Liver (tissue), 9 donors: Measurements from ENCODE around the gene UGT2A2. TPM values are rescaled to one million over a fixed set of nuclear protein-coding genes. Genes with fewer than 3 reads are reported as not detected.
A peak's percentile ranks its signal among the peaks of the same experiment; 100 is the strongest.

ENCODE experiments used
- DNase-seq: peaks from one replicate; pipeline ENCODE4 v3.0.0-alpha.2; 2017; ENCODE audit warnings: low spot score
- H3K27ac ChIP-seq, 2 donors: one replicate each; pipeline ENCODE4 v1.7.0; 2013; ENCODE audit warnings: inconsistent platforms in 2 of 2, low read length in 2 of 2, control low read depth in 1 of 2, low read depth in 1 of 2, mild to moderate bottlenecking in 1 of 2
- H3K27me3 ChIP-seq, 4 donors: one replicate each; pipeline versions ENCODE4 v1.6.1 to v1.7.0; 2013; ENCODE audit warnings: low read length in 3 of 4, inconsistent platforms in 1 of 4, mild to moderate bottlenecking in 1 of 4, moderate library complexity in 1 of 4; ENCODE audit not compliant: control insufficient read depth in 4 of 4, insufficient read depth in 4 of 4
- H3K36me3 ChIP-seq, 4 donors: one replicate each; pipeline versions ENCODE4 v1.6.1 to v1.7.0; 2013; ENCODE audit warnings: low read length in 3 of 4, mild to moderate bottlenecking in 3 of 4, low read depth in 1 of 4, moderate library complexity in 1 of 4; ENCODE audit not compliant: control insufficient read depth in 4 of 4, insufficient read depth in 3 of 4
- H3K4me1 ChIP-seq, 4 donors: one replicate each; pipeline versions ENCODE4 v1.6.1 to v1.7.0; 2013; ENCODE audit warnings: low read length in 3 of 4, mild to moderate bottlenecking in 3 of 4, moderate library complexity in 1 of 4; ENCODE audit not compliant: control insufficient read depth in 4 of 4, insufficient read depth in 4 of 4
- H3K4me3 ChIP-seq, 3 donors: one replicate each; pipeline versions ENCODE4 v1.6.1 to v1.7.0; 2013; ENCODE audit warnings: low read length in 3 of 3, control low read depth in 1 of 3, low read depth in 1 of 3, mild to moderate bottlenecking in 1 of 3
- H3K9ac ChIP-seq, 2 donors: one replicate each; pipeline ENCODE4 v1.7.0; 2013; ENCODE audit warnings: low read length in 2 of 2, mild to moderate bottlenecking in 2 of 2, moderate library complexity in 2 of 2, control low read depth in 1 of 2, low read depth in 1 of 2
- H3K9me3 ChIP-seq, 4 donors: one replicate each; pipeline versions ENCODE4 v1.6.1 to v1.7.0; 2013; ENCODE audit warnings: low read length in 3 of 4; ENCODE audit not compliant: control insufficient read depth in 4 of 4
- EGR1 ChIP-seq, 2 donors: IDR thresholded peaks; 2 replicates each; pipeline ENCODE4 v1.6.1; 2016 to 2018; ENCODE audit warnings: antibody characterized with exemption in 2 of 2, low read depth in 2 of 2
- FOXA1 ChIP-seq: IDR thresholded peaks from 2 replicates; pipeline ENCODE4 v1.6.1; 2016; ENCODE audit warnings: antibody characterized with exemption
- FOXA2 ChIP-seq: IDR thresholded peaks from 2 replicates; pipeline ENCODE4 v1.6.1; 2016; ENCODE audit warnings: antibody characterized with exemption
- GABPA ChIP-seq, 2 donors: IDR thresholded peaks in 1 of 2; conservative IDR thresholded peaks in 1 of 2; 2 replicates each; pipeline ENCODE4 v1.6.1; 2016; ENCODE audit warnings: antibody characterized with exemption in 2 of 2, mild to moderate bottlenecking in 1 of 2, moderate library complexity in 1 of 2
- HNF4A ChIP-seq, 2 donors: conservative IDR thresholded peaks; 2 replicates each; pipeline ENCODE4 v1.6.1; 2016; ENCODE audit warnings: antibody characterized with exemption in 2 of 2, mild to moderate bottlenecking in 2 of 2
- HNF4G ChIP-seq: IDR thresholded peaks from 2 replicates; pipeline ENCODE4 v1.6.1; 2016; ENCODE audit warnings: antibody characterized with exemption
- JUND ChIP-seq, 2 donors: IDR thresholded peaks; 2 replicates each; pipeline ENCODE4 v1.6.1; 2016; ENCODE audit warnings: antibody characterized with exemption in 2 of 2
- NR2F2 ChIP-seq: IDR thresholded peaks from 2 replicates; pipeline ENCODE4 v1.6.1; 2016; ENCODE audit warnings: antibody characterized with exemption
- RAD21 ChIP-seq, 2 donors: IDR thresholded peaks; 2 replicates each; pipeline ENCODE4 v1.6.1; 2016; ENCODE audit warnings: antibody characterized with exemption in 2 of 2, mild to moderate bottlenecking in 2 of 2
- RXRA ChIP-seq, 2 donors: IDR thresholded peaks; 2 replicates each; pipeline ENCODE4 v1.6.1; 2017 to 2018; ENCODE audit warnings: antibody characterized with exemption in 2 of 2, mild to moderate bottlenecking in 1 of 2
- SP1 ChIP-seq: IDR thresholded peaks from 2 replicates; pipeline ENCODE4 v1.6.1; 2018; ENCODE audit warnings: antibody characterized with exemption, mild to moderate bottlenecking
- TAF1 ChIP-seq: conservative IDR thresholded peaks from 2 replicates; pipeline ENCODE4 v1.6.1; 2016; ENCODE audit warnings: antibody characterized with exemption, mild to moderate bottlenecking
- YY1 ChIP-seq: IDR thresholded peaks from 2 replicates; pipeline ENCODE4 v1.6.1; 2016; ENCODE audit warnings: antibody characterized with exemption, mild to moderate bottlenecking
- WGBS: extraction: QIAGEN DNeasy Blood & Tissue Kit; methylation state at CpG from one replicate; pipeline ENCODE4 v1.1.7; 2013; 5-methylcytosine and 5-hydroxymethylcytosine counted together
- polyA plus RNA-seq, 2 donors: library from polyadenylated mRNA; stranded (reverse) in 1 of 2; unstranded in 1 of 2; fragments of 200-250 nt in 1 of 2; fragments of >200 nt in 1 of 2; fragmentation: Nextera tagmentation in 1 of 2; extraction: Ambion mirVana in 1 of 2; gene quantifications; one replicate each; pipeline versions ENCODE4 v1.2.1 to v1.2.3, GENCODE V29; 2013 to 2015
- total RNA-seq, 2 donors: library from RNA; depleted of rRNA; stranded (reverse); fragments of >200 nt; gene quantifications; one replicate each; pipeline ENCODE4 v1.2.3, GENCODE V29; 2014
- TF ChIP-seq, protein P1 (sequence below): IDR thresholded peaks from 2 replicates; pipeline ENCODE4 v1.6.1; 2016; ENCODE audit warnings: antibody characterized with exemption
- TF ChIP-seq, protein P2 (sequence below): fragments of 150-350 bp; IDR thresholded peaks from 2 replicates; pipeline ENCODE4 v1.5.1; 2017; ENCODE audit warnings: improper control_type of control experiment, low read depth, low read length; ENCODE audit not compliant: missing input control
- TF ChIP-seq, protein P3 (sequence below): IDR thresholded peaks from 2 replicates; pipeline ENCODE4 v1.6.1; 2016; ENCODE audit warnings: antibody characterized with exemption, mild to moderate bottlenecking
- TF ChIP-seq, protein P4 (sequence below): IDR thresholded peaks from 2 replicates; pipeline ENCODE4 v1.6.1; 2016; ENCODE audit warnings: antibody characterized with exemption
- donor health status: healthy.
- donor health status: healthy.
- donor health status: healthy.
- donor health status: healthy.
- donor health status: healthy.

Gene UGT2A2
- total and polyA plus RNA-seq, 4 donors, result not detected

DNA sequence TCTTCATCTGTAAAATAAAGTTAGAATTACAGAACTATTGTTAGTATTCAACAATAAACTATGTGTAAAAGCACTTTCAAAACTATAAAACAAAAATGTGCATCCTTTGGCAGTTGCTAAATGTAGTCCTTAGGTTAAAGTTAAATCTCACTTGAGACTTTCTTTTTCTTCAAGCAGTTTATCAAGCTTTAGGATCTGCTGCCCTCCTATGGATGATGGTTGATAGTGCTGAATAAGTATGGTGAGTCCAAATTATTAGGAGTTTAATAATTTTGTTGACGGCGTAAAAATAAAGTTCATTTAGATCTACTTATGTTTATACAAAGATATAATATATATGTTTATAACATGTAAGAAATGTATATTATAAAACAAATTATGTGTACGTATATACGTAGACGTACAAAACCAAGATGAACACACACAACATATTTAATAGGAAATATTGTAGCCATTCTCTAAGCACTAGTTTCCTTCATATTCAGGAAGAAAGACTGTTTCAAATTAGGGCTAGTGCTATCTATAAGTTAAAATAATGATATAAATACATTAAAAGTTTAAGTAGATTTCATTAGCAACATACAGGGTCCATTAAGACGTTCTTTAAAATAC, 22.3 kb downstream of the UGT2A2 start:
- no peak overlapping the region for H3K4me3 ChIP-seq
- no peaks in the 10 kb centered on the region for H3K27me3 ChIP-seq
- TF ChIP-seq JUND (IDR thresholded peaks at IDR 0.05), result no peak
- TF ChIP-seq RAD21 (IDR thresholded peaks at IDR 0.05), result peak; percentile 92 to 95
- peak in 1 of 2 donors; percentile 26 for TF ChIP-seq HNF4A (conservative IDR thresholded peaks at IDR 0.05)
- TF ChIP-seq, protein P1, sequence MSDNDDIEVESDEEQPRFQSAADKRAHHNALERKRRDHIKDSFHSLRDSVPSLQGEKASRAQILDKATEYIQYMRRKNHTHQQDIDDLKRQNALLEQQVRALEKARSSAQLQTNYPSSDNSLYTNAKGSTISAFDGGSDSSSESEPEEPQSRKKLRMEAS, result no peak
- TF ChIP-seq HNF4G, result no peak
- no peak for TF ChIP-seq SP1
- no peak for TF ChIP-seq FOXA2
- no peak for TF ChIP-seq GABPA (IDR thresholded peaks at IDR 0.05 in 1 of 2, conservative IDR thresholded peaks at IDR 0.05 in 1 of 2)
- no peak for TF ChIP-seq RXRA (IDR thresholded peaks at IDR 0.05)
- TF ChIP-seq, protein P2, sequence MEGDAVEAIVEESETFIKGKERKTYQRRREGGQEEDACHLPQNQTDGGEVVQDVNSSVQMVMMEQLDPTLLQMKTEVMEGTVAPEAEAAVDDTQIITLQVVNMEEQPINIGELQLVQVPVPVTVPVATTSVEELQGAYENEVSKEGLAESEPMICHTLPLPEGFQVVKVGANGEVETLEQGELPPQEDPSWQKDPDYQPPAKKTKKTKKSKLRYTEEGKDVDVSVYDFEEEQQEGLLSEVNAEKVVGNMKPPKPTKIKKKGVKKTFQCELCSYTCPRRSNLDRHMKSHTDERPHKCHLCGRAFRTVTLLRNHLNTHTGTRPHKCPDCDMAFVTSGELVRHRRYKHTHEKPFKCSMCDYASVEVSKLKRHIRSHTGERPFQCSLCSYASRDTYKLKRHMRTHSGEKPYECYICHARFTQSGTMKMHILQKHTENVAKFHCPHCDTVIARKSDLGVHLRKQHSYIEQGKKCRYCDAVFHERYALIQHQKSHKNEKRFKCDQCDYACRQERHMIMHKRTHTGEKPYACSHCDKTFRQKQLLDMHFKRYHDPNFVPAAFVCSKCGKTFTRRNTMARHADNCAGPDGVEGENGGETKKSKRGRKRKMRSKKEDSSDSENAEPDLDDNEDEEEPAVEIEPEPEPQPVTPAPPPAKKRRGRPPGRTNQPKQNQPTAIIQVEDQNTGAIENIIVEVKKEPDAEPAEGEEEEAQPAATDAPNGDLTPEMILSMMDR, result peak; percentile 74
- TF ChIP-seq NR2F2, result no peak
- 49% methylated on average over 6 of the region's 6 CpGs for WGBS
- H3K9ac ChIP-seq, result peak overlapping the region in 1 of 2 donors; percentile 47
- H3K4me1 ChIP-seq, result peaks cover 0 to 4% (median 2%) of the 10 kb centered on the region in 4 donors
- no peak overlapping the region for H3K27ac ChIP-seq
- H3K9me3 ChIP-seq, result peaks cover 0 to 3% (median 0%) of the 10 kb centered on the region in 4 donors
- no peak for DNase-seq
- no peaks in the 10 kb centered on the region for H3K36me3 ChIP-seq

DNA sequence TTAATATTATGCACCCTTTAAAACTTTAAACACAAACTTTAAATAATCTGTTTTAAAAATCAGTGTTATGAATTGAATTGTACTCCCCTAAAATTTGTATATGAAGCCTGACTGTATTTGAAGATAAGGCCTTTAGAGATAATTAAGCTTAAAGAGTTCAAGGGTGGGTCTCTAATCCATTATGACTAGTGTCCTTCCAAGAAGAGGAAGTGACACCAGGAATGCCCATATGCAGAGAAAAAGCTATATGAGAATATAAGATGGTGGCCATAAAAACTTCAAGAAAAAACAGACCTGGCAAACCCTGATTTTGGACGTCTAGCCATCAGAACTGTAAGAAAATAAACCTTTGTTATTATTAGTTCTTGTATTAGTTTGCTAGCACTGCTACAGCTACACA, 29.0 kb downstream of the UGT2A2 start:
- DNase-seq, result no peak
- 71% methylated on average over 1 of the region's 1 CpG for WGBS
- Histone ChIP-seq H3K4me3 (no peak overlapping the region), H3K4me1 (peaks cover 0 to 1% (median 0%) of the 10 kb centered on the region in 4 donors), H3K9me3 (peaks cover 0 to 3% (median 0%) of the 10 kb centered on the region in 4 donors), H3K9ac (no peak overlapping the region), H3K27ac (no peak overlapping the region), H3K27me3 (no peaks in the 10 kb centered on the region), H3K36me3 (no peaks in the 10 kb centered on the region)
- no peak for TF ChIP-seq SP1

DNA sequence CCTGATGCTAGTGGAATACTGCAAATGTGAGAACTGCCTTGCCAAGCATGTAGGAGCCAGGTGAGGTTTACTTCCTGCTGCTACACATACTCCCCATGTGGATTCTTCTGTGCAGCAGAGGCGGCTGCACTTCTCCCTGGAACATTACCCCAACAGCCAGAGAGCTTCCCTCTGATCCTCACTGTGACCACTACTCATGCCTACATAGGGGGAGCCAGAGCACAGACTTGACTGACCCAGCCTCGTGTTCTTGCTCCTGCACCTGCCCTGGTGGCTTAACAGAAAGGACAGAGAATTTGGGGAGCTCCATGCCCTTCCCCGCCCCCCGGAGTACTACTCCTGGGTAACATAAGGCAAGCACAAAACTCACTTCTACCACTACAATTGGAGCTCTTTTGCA, 38.4 kb downstream of the UGT2A2 start:
- WGBS, result 61% methylated on average over 4 of the region's 4 CpGs
- no peaks in the 10 kb centered on the region for H3K36me3 ChIP-seq
- H3K27me3 ChIP-seq, result no peaks in the 10 kb centered on the region
- no peak overlapping the region for H3K27ac ChIP-seq
- H3K9me3 ChIP-seq, result no peaks in the 10 kb centered on the region
- DNase-seq, result no peak
- peaks cover 2 to 22% (median 4%) of the 10 kb centered on the region in 4 donors for H3K4me1 ChIP-seq
- H3K9ac ChIP-seq, result no peak overlapping the region
- H3K4me3 ChIP-seq, result no peak overlapping the region
- TF ChIP-seq JUND (IDR thresholded peaks at IDR 0.05), result no peak
- TF ChIP-seq, protein P1, result no peak
- no peak for TF ChIP-seq GABPA (IDR thresholded peaks at IDR 0.05 in 1 of 2, conservative IDR thresholded peaks at IDR 0.05 in 1 of 2)
- no peak for TF ChIP-seq FOXA1
- TF ChIP-seq RAD21 (IDR thresholded peaks at IDR 0.05), result no peak
- TF ChIP-seq SP1, result no peak
- no peak for TF ChIP-seq NR2F2
- TF ChIP-seq YY1, result no peak
- TF ChIP-seq FOXA2, result no peak
- no peak for TF ChIP-seq HNF4A (conservative IDR thresholded peaks at IDR 0.05)
- no peak for TF ChIP-seq HNF4G
- TF ChIP-seq TAF1, result no peak
- TF ChIP-seq, protein P3, sequence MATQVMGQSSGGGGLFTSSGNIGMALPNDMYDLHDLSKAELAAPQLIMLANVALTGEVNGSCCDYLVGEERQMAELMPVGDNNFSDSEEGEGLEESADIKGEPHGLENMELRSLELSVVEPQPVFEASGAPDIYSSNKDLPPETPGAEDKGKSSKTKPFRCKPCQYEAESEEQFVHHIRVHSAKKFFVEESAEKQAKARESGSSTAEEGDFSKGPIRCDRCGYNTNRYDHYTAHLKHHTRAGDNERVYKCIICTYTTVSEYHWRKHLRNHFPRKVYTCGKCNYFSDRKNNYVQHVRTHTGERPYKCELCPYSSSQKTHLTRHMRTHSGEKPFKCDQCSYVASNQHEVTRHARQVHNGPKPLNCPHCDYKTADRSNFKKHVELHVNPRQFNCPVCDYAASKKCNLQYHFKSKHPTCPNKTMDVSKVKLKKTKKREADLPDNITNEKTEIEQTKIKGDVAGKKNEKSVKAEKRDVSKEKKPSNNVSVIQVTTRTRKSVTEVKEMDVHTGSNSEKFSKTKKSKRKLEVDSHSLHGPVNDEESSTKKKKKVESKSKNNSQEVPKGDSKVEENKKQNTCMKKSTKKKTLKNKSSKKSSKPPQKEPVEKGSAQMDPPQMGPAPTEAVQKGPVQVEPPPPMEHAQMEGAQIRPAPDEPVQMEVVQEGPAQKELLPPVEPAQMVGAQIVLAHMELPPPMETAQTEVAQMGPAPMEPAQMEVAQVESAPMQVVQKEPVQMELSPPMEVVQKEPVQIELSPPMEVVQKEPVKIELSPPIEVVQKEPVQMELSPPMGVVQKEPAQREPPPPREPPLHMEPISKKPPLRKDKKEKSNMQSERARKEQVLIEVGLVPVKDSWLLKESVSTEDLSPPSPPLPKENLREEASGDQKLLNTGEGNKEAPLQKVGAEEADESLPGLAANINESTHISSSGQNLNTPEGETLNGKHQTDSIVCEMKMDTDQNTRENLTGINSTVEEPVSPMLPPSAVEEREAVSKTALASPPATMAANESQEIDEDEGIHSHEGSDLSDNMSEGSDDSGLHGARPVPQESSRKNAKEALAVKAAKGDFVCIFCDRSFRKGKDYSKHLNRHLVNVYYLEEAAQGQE, result no peak
- no peak for TF ChIP-seq EGR1 (IDR thresholded peaks at IDR 0.05; ENCODE audit: low read depth in 2 of 2)
- TF ChIP-seq, protein P2, result no peak
- TF ChIP-seq, protein P4, sequence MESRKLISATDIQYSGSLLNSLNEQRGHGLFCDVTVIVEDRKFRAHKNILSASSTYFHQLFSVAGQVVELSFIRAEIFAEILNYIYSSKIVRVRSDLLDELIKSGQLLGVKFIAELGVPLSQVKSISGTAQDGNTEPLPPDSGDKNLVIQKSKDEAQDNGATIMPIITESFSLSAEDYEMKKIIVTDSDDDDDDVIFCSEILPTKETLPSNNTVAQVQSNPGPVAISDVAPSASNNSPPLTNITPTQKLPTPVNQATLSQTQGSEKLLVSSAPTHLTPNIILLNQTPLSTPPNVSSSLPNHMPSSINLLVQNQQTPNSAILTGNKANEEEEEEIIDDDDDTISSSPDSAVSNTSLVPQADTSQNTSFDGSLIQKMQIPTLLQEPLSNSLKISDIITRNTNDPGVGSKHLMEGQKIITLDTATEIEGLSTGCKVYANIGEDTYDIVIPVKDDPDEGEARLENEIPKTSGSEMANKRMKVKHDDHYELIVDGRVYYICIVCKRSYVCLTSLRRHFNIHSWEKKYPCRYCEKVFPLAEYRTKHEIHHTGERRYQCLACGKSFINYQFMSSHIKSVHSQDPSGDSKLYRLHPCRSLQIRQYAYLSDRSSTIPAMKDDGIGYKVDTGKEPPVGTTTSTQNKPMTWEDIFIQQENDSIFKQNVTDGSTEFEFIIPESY, result no peak
